Measurements from ENCODE around the gene CYYR1. TPM values are rescaled to one million over a fixed set of nuclear protein-coding genes. Genes with fewer than 3 reads are reported as not detected.

The CYYR1 gene
- total and polyA plus RNA-seq, 9 donors, result 7.6 to 19.3 (median 14.2) TPM

DNA sequence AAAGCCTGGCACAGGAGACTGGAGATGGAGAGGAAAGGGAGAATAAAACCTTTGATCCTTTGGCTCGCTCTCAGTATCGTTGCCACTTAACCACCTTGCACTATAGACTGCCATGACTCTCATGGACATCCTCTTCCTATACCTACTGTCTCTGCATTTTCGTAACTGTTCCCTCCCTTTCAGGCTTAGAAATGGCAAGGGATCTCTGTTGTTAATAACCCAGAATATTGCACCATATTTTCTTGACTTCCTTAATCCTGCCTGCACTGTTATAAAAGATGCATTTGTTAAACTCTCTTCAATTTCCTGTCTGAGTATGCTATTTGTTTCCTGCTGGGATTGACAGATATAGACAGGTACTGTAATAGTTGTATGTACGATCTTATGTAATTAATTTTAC lies 38.6 kb downstream of the CYYR1 start:
- H3K4me3 ChIP-seq (ENCODE audit: low read length), result no peak overlapping the region
- H3K4me1 ChIP-seq (ENCODE audit: control insufficient read depth, insufficient read depth, low read length), result no peaks in the 10 kb centered on the region
- H3K9me3 ChIP-seq (replicated peaks; ENCODE audit: control insufficient read depth, low read depth, low read length), result no peaks in the 10 kb centered on the region
- no peaks in the 10 kb centered on the region for H3K27me3 ChIP-seq (ENCODE audit: control insufficient read depth, insufficient read depth, low read length)
- WGBS (ENCODE audit: insufficient coverage), result 0% methylated on average over 1 of the region's 4 CpGs
- H3K36me3 ChIP-seq (ENCODE audit: control insufficient read depth, insufficient read depth, low read length), result no peaks in the 10 kb centered on the region
- DNase-seq, result no peak
- no peak overlapping the region for H3K27ac ChIP-seq (ENCODE audit: low read length)

DNA sequence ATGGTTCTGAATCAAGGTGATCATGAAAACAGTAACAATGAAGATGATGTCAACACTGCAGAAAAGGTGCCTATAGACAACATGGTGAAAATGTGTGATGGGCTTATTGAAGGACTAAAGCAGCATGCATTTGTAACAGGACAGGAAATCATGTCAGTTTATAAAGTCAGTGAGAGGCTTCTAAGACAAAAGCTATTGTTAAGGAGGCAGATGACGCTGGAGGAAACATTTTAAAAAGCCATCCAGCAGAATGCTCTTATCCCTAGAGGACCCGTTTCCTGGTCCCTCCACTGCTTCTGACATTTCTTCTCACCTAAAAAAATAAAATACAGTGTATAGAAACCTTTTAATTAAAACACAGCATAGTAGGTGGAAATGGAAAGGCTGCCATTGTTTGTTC lies 40.9 kb downstream of the CYYR1 start:
- H3K27me3 ChIP-seq (ENCODE audit: control insufficient read depth, insufficient read depth, low read length), result no peaks in the 10 kb centered on the region

DNA sequence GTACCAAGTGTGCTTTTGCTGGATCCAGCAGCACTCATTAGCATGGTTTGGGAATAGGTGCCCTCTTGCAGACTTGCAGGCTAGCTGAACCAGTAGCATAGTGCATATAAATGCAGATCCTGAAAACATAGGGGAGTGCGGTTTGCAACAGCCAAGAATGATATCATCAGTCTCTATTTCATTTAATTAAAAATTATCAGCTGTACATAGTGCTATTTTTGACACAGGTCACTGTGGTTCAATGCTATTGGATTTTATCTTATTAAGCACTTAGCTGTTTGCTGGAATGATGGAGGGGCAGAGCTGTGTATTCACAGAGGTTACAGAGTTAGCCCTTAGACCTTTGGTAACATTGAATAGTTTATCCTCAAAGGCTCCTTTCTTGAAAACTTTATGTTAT lies 43.6 kb downstream of the CYYR1 start:
- H3K4me3 ChIP-seq (ENCODE audit: low read length), result no peak overlapping the region
- no peaks in the 10 kb centered on the region for H3K4me1 ChIP-seq (ENCODE audit: control insufficient read depth, insufficient read depth, low read length)
- WGBS (ENCODE audit: insufficient coverage), result no CpG with 5 or more reads among the region's 1 CpG
- H3K9me3 ChIP-seq (replicated peaks; ENCODE audit: control insufficient read depth, low read depth, low read length), result no peaks in the 10 kb centered on the region
- DNase-seq, result no peak
- H3K27me3 ChIP-seq (ENCODE audit: control insufficient read depth, insufficient read depth, low read length), result no peaks in the 10 kb centered on the region
- H3K36me3 ChIP-seq (ENCODE audit: control insufficient read depth, insufficient read depth, low read length), result no peaks in the 10 kb centered on the region
- H3K27ac ChIP-seq (ENCODE audit: low read length), result no peak overlapping the region

More for the DNA sequence above, 40.9 kb downstream of the CYYR1 start:
- H3K9me3 ChIP-seq (replicated peaks; ENCODE audit: control insufficient read depth, low read depth, low read length), result no peaks in the 10 kb centered on the region
- no CpG with 5 or more reads among the region's 2 CpGs for WGBS (ENCODE audit: insufficient coverage)
- no peaks in the 10 kb centered on the region for H3K4me1 ChIP-seq (ENCODE audit: control insufficient read depth, insufficient read depth, low read length)
- H3K4me3 ChIP-seq (ENCODE audit: low read length), result no peak overlapping the region
- H3K27ac ChIP-seq (ENCODE audit: low read length), result no peak overlapping the region
- H3K36me3 ChIP-seq (ENCODE audit: control insufficient read depth, insufficient read depth, low read length), result no peaks in the 10 kb centered on the region
- no peak for DNase-seq

DNA sequence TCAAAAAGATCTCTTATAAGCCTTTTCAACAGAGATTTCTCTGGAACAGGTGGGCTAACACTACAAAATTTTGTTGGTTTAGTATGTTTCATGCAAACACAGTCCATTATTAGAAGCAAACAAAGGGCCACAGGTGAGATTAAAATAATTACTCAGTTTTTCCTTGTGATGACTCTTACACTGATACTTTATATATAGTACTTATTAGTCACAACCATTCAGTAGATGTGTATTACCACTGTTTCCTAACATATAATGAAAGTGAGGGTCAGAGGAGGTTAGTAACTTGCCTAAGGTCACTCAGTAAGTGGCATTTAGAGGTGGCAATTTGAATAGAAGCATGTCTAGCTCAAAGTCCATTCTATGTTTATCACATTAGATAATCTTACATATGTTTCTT lies 44.2 kb downstream of the CYYR1 start:
- H3K9me3 ChIP-seq (replicated peaks; ENCODE audit: control insufficient read depth, low read depth, low read length), result no peaks in the 10 kb centered on the region
- H3K27ac ChIP-seq (ENCODE audit: low read length), result no peak overlapping the region
- DNase-seq, result no peak
- no peak overlapping the region for H3K4me3 ChIP-seq (ENCODE audit: low read length)
- no peaks in the 10 kb centered on the region for H3K36me3 ChIP-seq (ENCODE audit: control insufficient read depth, insufficient read depth, low read length)
- H3K4me1 ChIP-seq (ENCODE audit: control insufficient read depth, insufficient read depth, low read length), result no peaks in the 10 kb centered on the region
- no peaks in the 10 kb centered on the region for H3K27me3 ChIP-seq (ENCODE audit: control insufficient read depth, insufficient read depth, low read length)

DNA sequence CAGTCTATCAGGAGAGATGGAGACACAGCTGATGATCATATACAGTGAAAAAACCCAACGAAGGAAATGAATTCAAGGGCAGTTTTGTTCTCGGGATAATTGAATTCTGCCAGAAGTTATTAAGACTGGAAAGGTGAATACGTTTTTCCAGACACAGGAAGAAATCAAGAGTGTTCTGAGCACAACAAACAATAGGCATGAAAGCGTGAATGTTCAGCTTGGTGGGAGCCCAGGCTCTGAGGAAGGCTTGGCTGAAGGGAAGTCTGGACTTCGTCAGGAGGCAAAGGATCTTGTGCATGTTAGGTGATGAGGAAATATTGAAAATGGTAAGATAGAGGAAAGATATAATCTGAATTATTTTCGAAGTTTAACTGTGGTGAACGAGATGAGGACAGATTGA lies 50.4 kb downstream of the CYYR1 start:
- no peak overlapping the region for H3K27ac ChIP-seq (ENCODE audit: low read length)
- no peaks in the 10 kb centered on the region for H3K27me3 ChIP-seq (ENCODE audit: control insufficient read depth, insufficient read depth, low read length)
- peak; percentile 14 for DNase-seq
- H3K4me1 ChIP-seq (ENCODE audit: control insufficient read depth, insufficient read depth, low read length), result no peaks in the 10 kb centered on the region
- H3K4me3 ChIP-seq (ENCODE audit: low read length), result no peak overlapping the region
- WGBS (ENCODE audit: insufficient coverage), result 55% methylated on average over 5 of the region's 7 CpGs
- H3K36me3 ChIP-seq (ENCODE audit: control insufficient read depth, insufficient read depth, low read length), result no peaks in the 10 kb centered on the region
- no peaks in the 10 kb centered on the region for H3K9me3 ChIP-seq (replicated peaks; ENCODE audit: control insufficient read depth, low read depth, low read length)

DNA sequence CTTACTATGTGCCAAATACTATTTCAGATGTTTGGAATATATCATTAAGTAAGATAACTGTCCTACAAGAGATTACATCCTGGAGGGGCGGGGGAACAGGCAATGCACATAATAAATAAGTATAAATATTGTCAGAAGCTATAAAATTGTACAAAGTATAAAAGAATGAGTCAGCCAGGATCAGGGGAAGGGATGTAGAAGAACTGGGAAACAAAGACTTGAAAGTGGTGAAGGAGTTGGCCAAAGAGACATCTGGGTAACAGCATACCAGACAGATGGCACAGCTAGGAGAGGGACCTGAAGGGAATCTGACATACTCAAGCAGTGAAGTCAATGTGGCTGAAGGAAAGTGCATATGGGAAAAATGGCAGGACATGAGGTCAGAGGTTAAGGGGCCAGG lies 53.9 kb downstream of the CYYR1 start:
- no CpG with 5 or more reads among the region's 1 CpG for WGBS (ENCODE audit: insufficient coverage)
- Histone ChIP-seq H3K9me3 (replicated peaks; ENCODE audit: control insufficient read depth, low read depth, low read length) (no peaks in the 10 kb centered on the region), H3K36me3 (ENCODE audit: control insufficient read depth, insufficient read depth, low read length) (no peaks in the 10 kb centered on the region), H3K27me3 (ENCODE audit: control insufficient read depth, insufficient read depth, low read length) (no peaks in the 10 kb centered on the region), H3K27ac (ENCODE audit: low read length) (no peak overlapping the region), H3K4me1 (ENCODE audit: control insufficient read depth, insufficient read depth, low read length) (no peaks in the 10 kb centered on the region), H3K4me3 (ENCODE audit: low read length) (no peak overlapping the region)
- no peak for DNase-seq

DNA sequence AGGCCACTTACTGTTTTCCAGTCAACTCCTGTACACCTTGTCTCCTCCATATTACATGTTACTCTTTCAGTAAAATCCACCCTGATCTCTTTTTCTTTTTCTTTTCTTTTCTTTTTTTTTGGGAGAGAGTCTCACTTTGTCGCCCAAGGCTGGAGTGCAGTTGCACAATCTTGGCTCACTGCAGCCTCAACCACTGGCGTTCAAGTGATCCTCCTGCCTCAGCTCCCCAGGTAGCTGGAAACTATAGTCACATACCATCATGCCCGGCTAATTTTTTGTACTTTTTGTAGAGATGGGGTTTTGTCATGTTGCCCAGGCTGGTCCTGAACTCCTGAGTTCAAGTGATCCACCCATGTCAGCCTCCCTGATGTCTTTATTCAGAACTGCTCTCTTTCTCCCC lies 57.8 kb downstream of the CYYR1 start:
- Histone ChIP-seq H3K27me3 (ENCODE audit: control insufficient read depth, insufficient read depth, low read length) (no peaks in the 10 kb centered on the region), H3K9me3 (replicated peaks; ENCODE audit: control insufficient read depth, low read depth, low read length) (no peaks in the 10 kb centered on the region), H3K36me3 (ENCODE audit: control insufficient read depth, insufficient read depth, low read length) (no peaks in the 10 kb centered on the region), H3K27ac (ENCODE audit: low read length) (no peak overlapping the region), H3K4me1 (ENCODE audit: control insufficient read depth, insufficient read depth, low read length) (no peaks in the 10 kb centered on the region), H3K4me3 (ENCODE audit: low read length) (no peak overlapping the region)
- WGBS (ENCODE audit: insufficient coverage), result no CpG with 5 or more reads among the region's 3 CpGs
- no peak for DNase-seq

DNA sequence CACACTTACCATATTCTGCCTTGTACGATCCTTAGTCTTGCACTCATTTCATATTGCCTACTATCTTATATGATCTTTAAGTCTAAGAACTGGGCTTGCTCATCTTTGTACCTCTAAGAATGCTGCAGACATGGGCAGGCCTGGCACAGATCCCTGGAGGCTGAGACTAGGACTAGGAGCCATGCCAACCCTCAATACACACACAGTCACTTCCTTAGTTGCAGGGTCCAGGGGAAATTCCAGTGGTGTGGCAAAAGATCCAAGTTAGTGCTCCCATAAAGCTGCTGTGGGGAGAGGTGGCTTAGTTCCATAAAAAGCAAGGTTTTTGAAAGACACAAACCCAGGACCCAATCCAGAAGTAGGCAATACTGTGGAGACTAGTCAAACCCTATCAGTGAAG lies 59.9 kb downstream of the CYYR1 start:
- 100% methylated on average over 1 of the region's 1 CpG for WGBS (ENCODE audit: insufficient coverage)
- DNase-seq, result no peak
- Histone ChIP-seq H3K36me3 (ENCODE audit: control insufficient read depth, insufficient read depth, low read length) (no peaks in the 10 kb centered on the region), H3K4me1 (ENCODE audit: control insufficient read depth, insufficient read depth, low read length) (no peaks in the 10 kb centered on the region), H3K27ac (ENCODE audit: low read length) (no peak overlapping the region), H3K4me3 (ENCODE audit: low read length) (no peak overlapping the region), H3K27me3 (ENCODE audit: control insufficient read depth, insufficient read depth, low read length) (no peaks in the 10 kb centered on the region), H3K9me3 (replicated peaks; ENCODE audit: control insufficient read depth, low read depth, low read length) (no peaks in the 10 kb centered on the region)

DNA sequence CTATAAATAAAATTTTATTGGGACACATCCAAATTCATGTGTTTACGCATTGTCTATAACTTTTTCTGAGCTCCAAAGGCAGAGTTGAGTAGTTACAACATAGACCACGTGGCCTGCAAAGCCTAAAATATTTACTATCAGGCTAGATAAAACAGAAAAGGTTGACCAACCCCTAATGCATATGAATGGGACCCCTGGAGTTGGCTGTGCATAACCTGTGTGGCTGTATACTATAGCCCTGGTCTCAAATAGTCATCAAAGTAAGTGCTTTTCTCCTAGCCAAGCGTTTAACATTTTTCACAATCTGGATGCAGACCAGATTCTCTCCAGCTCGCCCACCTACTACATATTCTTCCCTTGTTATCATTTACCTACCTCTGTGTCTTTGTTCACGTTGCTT lies 60.4 kb downstream of the CYYR1 start:
- Histone ChIP-seq H3K9me3 (replicated peaks; ENCODE audit: control insufficient read depth, low read depth, low read length) (no peaks in the 10 kb centered on the region), H3K4me1 (ENCODE audit: control insufficient read depth, insufficient read depth, low read length) (no peaks in the 10 kb centered on the region), H3K4me3 (ENCODE audit: low read length) (no peak overlapping the region), H3K36me3 (ENCODE audit: control insufficient read depth, insufficient read depth, low read length) (no peaks in the 10 kb centered on the region), H3K27me3 (ENCODE audit: control insufficient read depth, insufficient read depth, low read length) (no peaks in the 10 kb centered on the region), H3K27ac (ENCODE audit: low read length) (no peak overlapping the region)
- DNase-seq, result no peak
- 83% methylated on average over 2 of the region's 5 CpGs for WGBS (ENCODE audit: insufficient coverage)

DNA sequence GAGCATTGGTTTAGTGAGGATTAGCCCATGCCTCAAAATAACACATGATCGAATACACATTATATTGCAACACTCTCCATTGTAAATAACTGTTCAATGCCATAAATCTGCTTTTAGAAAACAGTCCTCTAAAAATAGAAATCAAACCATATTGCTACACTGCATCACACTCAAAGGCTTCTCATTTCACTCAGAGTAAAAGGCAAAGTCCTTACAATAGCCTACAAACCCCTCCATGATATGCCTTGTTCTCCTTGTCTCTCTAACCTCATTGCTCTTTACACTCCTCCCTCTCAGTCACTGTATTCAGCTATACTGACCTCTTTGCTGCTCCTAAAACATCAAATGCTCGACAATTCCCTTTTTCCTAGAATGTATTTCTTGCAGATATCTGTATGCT lies 64.2 kb downstream of the CYYR1 start:
- Histone ChIP-seq H3K27me3 (ENCODE audit: control insufficient read depth, insufficient read depth, low read length) (no peaks in the 10 kb centered on the region), H3K36me3 (ENCODE audit: control insufficient read depth, insufficient read depth, low read length) (no peaks in the 10 kb centered on the region), H3K4me3 (ENCODE audit: low read length) (no peak overlapping the region), H3K9me3 (replicated peaks; ENCODE audit: control insufficient read depth, low read depth, low read length) (no peaks in the 10 kb centered on the region), H3K27ac (ENCODE audit: low read length) (no peak overlapping the region), H3K4me1 (ENCODE audit: control insufficient read depth, insufficient read depth, low read length) (no peaks in the 10 kb centered on the region)
- no peak for DNase-seq
- 80% methylated on average over 1 of the region's 2 CpGs for WGBS (ENCODE audit: insufficient coverage)

DNA sequence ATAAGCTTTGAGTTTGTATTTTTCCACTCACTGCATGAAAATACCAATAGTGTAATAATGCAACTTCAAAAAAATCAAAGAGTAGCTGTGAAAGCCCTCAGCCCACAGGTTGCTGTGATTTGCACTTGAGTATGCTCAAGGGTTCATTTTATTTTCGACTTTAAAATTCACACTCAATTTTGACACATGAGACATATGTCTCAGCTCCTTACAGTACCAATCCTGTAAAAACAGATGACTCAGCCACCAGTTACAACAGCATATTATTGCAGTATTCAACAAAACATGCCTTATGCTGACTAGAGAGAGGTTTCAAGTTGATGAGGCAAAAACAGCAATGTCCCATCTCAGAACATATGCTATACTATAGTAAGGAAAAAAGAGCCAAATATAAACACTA lies 66.1 kb downstream of the CYYR1 start:
- Histone ChIP-seq H3K27me3 (ENCODE audit: control insufficient read depth, insufficient read depth, low read length) (no peaks in the 10 kb centered on the region), H3K27ac (ENCODE audit: low read length) (no peak overlapping the region), H3K36me3 (ENCODE audit: control insufficient read depth, insufficient read depth, low read length) (no peaks in the 10 kb centered on the region), H3K4me3 (ENCODE audit: low read length) (no peak overlapping the region), H3K9me3 (replicated peaks; ENCODE audit: control insufficient read depth, low read depth, low read length) (no peaks in the 10 kb centered on the region), H3K4me1 (ENCODE audit: control insufficient read depth, insufficient read depth, low read length) (no peaks in the 10 kb centered on the region)
- no CpG with 5 or more reads among the region's 1 CpG for WGBS (ENCODE audit: insufficient coverage)
- no peak for DNase-seq
